ENCODE measurements around the gene IGFBP5.

Gene IGFBP5

DNA sequence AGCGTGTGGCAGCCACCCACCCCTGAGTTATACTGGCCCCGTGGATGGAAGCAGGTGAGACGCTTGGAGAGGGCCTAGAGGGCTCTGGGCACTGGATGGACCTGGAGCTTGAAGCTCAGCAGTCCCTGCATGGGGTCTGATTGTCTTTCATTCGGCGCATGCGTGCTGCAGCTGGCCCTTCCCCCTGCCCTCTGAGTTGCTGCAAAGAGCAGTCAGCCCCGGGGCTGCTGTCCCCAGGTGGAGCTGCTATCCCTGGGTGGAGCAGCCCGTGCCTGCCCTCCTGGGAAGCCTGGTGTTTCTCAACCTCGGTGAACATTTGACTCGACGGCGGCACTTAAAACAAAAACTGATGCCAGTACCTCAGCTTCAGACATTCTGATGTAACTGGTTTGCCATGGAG is 29.6 kb downstream of the IGFBP5 start:
- H3K4me3 ChIP-seq (ENCODE audit: control insufficient read depth, low read depth, low read length), result no peak overlapping the region
- no peak for DNase-seq (ENCODE audit: low read depth)
- TF ChIP-seq, protein P1, sequence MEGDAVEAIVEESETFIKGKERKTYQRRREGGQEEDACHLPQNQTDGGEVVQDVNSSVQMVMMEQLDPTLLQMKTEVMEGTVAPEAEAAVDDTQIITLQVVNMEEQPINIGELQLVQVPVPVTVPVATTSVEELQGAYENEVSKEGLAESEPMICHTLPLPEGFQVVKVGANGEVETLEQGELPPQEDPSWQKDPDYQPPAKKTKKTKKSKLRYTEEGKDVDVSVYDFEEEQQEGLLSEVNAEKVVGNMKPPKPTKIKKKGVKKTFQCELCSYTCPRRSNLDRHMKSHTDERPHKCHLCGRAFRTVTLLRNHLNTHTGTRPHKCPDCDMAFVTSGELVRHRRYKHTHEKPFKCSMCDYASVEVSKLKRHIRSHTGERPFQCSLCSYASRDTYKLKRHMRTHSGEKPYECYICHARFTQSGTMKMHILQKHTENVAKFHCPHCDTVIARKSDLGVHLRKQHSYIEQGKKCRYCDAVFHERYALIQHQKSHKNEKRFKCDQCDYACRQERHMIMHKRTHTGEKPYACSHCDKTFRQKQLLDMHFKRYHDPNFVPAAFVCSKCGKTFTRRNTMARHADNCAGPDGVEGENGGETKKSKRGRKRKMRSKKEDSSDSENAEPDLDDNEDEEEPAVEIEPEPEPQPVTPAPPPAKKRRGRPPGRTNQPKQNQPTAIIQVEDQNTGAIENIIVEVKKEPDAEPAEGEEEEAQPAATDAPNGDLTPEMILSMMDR (IDR thresholded peaks at IDR 0.05; ENCODE audit: control insufficient read depth, insufficient read depth, low read depth, low read length, missing control alignments), result no peak

DNA sequence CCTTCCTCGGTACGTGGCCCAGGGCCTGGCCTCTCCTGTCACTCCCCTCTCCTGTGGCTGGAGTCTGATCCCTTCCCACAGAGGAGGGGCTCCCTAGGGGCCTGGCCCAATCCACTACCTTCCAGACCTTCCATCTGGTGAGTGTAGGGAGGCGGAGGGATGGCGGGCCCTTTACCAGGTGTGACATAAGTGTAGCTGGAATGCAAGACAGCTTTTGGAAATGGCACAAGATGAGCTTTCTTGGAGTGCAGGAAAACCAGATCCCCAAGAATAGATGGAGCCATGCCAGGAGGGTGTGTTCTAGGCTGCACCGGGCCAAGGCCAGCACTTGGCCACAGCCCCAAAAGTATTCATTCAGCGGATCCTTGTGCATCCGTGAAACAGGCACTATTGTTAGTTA is 30.1 kb downstream of the IGFBP5 start:
- no peak overlapping the region for H3K4me3 ChIP-seq (ENCODE audit: control insufficient read depth, low read depth, low read length)
- TF ChIP-seq, protein P1 (IDR thresholded peaks at IDR 0.05; ENCODE audit: control insufficient read depth, insufficient read depth, low read depth, low read length, missing control alignments), result no peak
- no peak for DNase-seq (ENCODE audit: low read depth)

DNA sequence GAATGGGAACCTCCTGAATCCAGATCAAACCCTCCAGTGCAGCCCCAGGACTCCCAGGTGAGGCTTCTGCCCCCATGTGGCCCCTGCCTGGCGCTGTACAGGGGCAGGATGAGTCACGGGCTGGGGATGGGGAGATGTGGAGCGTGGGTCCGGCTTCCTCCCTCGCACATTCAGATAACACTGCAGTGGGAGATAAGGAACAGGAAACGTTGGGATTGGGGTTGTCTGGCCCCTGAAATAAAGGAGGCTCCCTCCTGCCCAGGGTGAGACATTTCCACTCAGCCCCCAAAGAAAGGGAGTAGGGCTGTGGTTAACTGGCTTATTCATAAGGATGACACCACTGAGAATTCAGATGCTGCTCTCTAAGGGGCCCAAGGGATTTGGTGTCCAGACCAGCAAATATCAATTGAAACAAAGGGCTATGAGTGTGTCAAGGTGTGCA is 30.7 kb downstream of the IGFBP5 start:
- TF ChIP-seq, protein P1 (IDR thresholded peaks at IDR 0.05; ENCODE audit: control insufficient read depth, insufficient read depth, low read depth, low read length, missing control alignments), result peak; percentile 38
- DNase-seq (ENCODE audit: low read depth), result no peak
- no peak overlapping the region for H3K4me3 ChIP-seq (ENCODE audit: control insufficient read depth, low read depth, low read length)

DNA sequence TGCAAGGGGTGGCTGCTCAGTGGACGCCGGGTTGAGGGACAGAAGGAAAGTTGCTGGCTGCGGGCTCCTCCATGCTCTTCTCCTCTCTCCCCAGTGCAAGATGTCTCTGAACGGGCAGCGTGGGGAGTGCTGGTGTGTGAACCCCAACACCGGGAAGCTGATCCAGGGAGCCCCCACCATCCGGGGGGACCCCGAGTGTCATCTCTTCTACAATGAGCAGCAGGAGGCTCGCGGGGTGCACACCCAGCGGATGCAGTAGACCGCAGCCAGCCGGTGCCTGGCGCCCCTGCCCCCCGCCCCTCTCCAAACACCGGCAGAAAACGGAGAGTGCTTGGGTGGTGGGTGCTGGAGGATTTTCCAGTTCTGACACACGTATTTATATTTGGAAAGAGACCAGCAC is 31.5 kb downstream of the IGFBP5 start:
- no peak for DNase-seq (ENCODE audit: low read depth)
- TF ChIP-seq, protein P1 (IDR thresholded peaks at IDR 0.05; ENCODE audit: control insufficient read depth, insufficient read depth, low read depth, low read length, missing control alignments), result no peak
- no peak overlapping the region for H3K4me3 ChIP-seq (ENCODE audit: control insufficient read depth, low read depth, low read length)

DNA sequence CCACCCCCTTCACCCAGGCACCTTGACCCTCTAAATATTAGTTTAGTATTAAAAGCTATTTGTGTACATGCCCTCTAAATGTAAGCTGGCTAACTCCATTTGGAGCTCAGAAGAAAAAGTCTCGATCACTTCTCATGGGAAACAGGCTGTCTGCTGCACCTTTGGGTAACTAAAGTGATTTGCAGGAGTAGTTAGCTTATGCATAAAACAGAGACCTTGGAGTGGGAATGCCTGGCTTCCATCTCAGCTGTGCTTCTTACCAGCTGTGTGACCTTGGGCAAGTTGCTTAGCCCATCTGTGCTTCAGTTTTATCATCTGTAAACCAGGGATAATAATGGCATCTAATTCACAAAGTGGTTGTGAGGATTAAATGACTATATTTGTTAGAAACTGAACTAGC is 32.2 kb downstream of the IGFBP5 start:
- TF ChIP-seq, protein P1 (IDR thresholded peaks at IDR 0.05; ENCODE audit: control insufficient read depth, insufficient read depth, low read depth, low read length, missing control alignments), result no peak

DNA sequence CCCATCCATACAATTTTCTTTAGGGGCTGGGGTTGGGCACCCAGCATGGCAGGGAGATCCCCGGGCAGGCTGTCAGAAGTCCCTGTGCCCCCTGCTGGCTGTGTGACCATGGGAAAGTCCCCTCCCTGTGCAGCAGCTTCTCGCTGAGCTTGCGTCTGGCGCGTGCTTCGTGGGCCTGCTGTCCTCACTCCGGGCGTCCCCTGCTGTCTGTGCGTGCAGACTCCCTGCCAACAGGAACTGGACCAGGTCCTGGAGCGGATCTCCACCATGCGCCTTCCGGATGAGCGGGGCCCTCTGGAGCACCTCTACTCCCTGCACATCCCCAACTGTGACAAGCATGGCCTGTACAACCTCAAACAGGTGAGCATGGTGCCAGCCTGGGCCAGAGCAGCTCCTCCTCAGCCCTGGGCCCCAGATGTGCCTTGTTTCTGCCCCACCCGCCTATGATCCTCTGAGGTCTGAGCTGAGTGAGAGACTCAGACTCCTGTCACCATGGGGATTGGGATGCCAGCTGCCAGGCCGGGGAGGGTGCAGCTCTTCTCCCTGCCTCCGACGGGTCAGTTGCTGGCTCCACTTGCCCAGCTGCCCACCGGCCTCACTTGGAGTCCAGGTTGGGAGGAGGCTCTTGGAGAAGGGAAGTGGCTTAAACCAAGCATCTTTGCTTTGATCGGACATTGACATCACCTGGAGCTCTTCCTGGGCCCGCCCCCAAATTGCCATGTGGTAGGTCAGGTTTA is 33.5 kb downstream of the IGFBP5 start:
- no peak overlapping the region for H3K4me3 ChIP-seq (ENCODE audit: control insufficient read depth, low read depth, low read length)
- TF ChIP-seq, protein P1 (IDR thresholded peaks at IDR 0.05; ENCODE audit: control insufficient read depth, insufficient read depth, low read depth, low read length, missing control alignments), result peak; percentile 29
- no peak for DNase-seq (ENCODE audit: low read depth)

More for the DNA sequence above, 32.2 kb downstream of the IGFBP5 start:
- DNase-seq (ENCODE audit: low read depth), result no peak
- H3K4me3 ChIP-seq (ENCODE audit: control insufficient read depth, low read depth, low read length), result no peak overlapping the region
